K562 (cell line): ENCODE measurements around the gene NAIF1. TPM values are rescaled to one million over a fixed set of nuclear protein-coding genes. Genes with fewer than 3 reads are reported as not detected.
A peak's percentile ranks its signal among the peaks of the same experiment; 100 is the strongest.

Experiments used
- CGGBP1 ChIP-seq: fragments of 250-450 bp; sonication (Bioruptor Pico); IDR thresholded peaks from 2 replicates; pipeline ENCODE4 v1.9.0; 2021; ENCODE audit warnings: mild to moderate bottlenecking
- CHAMP1 ChIP-seq: fragments of 450-650 bp; IDR thresholded peaks from 2 replicates; pipeline ENCODE4 v1.6.1; 2016; ENCODE audit warnings: mild to moderate bottlenecking
- HMGN3 ChIP-seq: IDR thresholded peaks from 2 replicates; pipeline ENCODE4 v1.6.1; 2011; ENCODE audit warnings: borderline replicate concordance, low read depth, mild to moderate bottlenecking, mixed read lengths, low read length; ENCODE audit not compliant: insufficient read length; ENCODE audit errors: extremely low read depth
- ID3 ChIP-seq, 2 experiments: fragments of 250-450 bp in 1 of 2; fragments of 450-650 bp in 1 of 2; sonication (Bioruptor Pico) in 1 of 2; IDR thresholded peaks; 2 replicates each; pipeline versions ENCODE4 v1.6.1 to v1.8.0; 2016 to 2021; ENCODE audit warnings: mild to moderate bottlenecking in 2 of 2, moderate library complexity in 2 of 2, missing compliant biosample characterization in 1 of 2, missing genetic modification characterization in 1 of 2
- JUN ChIP-seq, 2 experiments: sonication (generic) in 1 of 2; formaldehyde crosslinking in 1 of 2; IDR thresholded peaks; 2 replicates each; pipeline versions ENCODE4 v1.6.1 to v1.8.0; 2012 to 2022; ENCODE audit warnings: borderline replicate concordance in 2 of 2, mild to moderate bottlenecking in 2 of 2, improper control_type of control experiment in 1 of 2, low read depth in 1 of 2, low read length in 1 of 2, missing genetic modification reagents in 1 of 2
- MCM3 ChIP-seq: fragments of 450-650 bp; IDR thresholded peaks from 2 replicates; pipeline ENCODE4 v1.6.1; 2016
- POLR2A ChIP-seq: fragments of 450-650 bp; conservative IDR thresholded peaks from 2 replicates; pipeline ENCODE4 v1.6.1; 2016
- SAFB ChIP-seq: fragments of 200-400 bp; formaldehyde crosslinking; IDR thresholded peaks from 2 replicates; pipeline ENCODE4 v1.6.1; 2017; ENCODE audit warnings: low read depth, low read length, borderline replicate concordance
- SMC3 ChIP-seq: conservative IDR thresholded peaks from 2 replicates; pipeline ENCODE4 v1.6.1; 2011; ENCODE audit warnings: low read depth, low read length, improper control_type of control experiment; ENCODE audit not compliant: insufficient read depth
- TRIM24 ChIP-seq, 2 experiments: fragments of 450-650 bp; IDR thresholded peaks; 2 replicates each; pipeline ENCODE4 v1.6.1; 2016
- U2AF1 ChIP-seq: fragments of 200-400 bp; formaldehyde crosslinking; optimal IDR thresholded peaks from 2 replicates; pipeline ENCODE3; 2017; ENCODE audit warnings: mild to moderate bottlenecking, low read depth, low read length, moderate library complexity
- ZBTB7A ChIP-seq: IDR thresholded peaks from 2 replicates; pipeline ENCODE4 v1.6.1; 2011; ENCODE audit warnings: low read depth, mild to moderate bottlenecking, low read length, moderate library complexity, borderline replicate concordance; ENCODE audit not compliant: control insufficient read depth
- ZFPM2 ChIP-seq: fragments of 250-450 bp; sonication (Bioruptor Pico); IDR thresholded peaks from 2 replicates; pipeline ENCODE4 v1.5.1; 2022; ENCODE audit warnings: mild to moderate bottlenecking
- ZNF395 ChIP-seq: fragments of 200-800 bp; sonication (Bioruptor generic); IDR thresholded peaks from 2 replicates; pipeline ENCODE4 v1.6.1; 2017; ENCODE audit warnings: missing genetic modification characterization, missing compliant biosample characterization
- ZNF668 ChIP-seq: fragments of 250-450 bp; sonication (Bioruptor Pico); IDR thresholded peaks from 2 replicates; pipeline ENCODE4 v1.8.0; 2022; ENCODE audit warnings: mild to moderate bottlenecking, inconsistent platforms
- ZNF695 ChIP-seq: fragments of 450-650 bp; formaldehyde crosslinking; IDR thresholded peaks from 2 replicates; pipeline ENCODE4 v1.4.0; 2020; ENCODE audit warnings: mild to moderate bottlenecking, moderate library complexity
- ZNF766 ChIP-seq: fragments of 200-800 bp; sonication (Bioruptor generic); conservative IDR thresholded peaks from 2 replicates; pipeline ENCODE4 v1.6.1; 2016; ENCODE audit warnings: missing genetic modification characterization, missing compliant biosample characterization
- polyA plus RNA-seq, 8 experiments: library from polyadenylated mRNA; depleted of rRNA in 4 of 8; stranded (reverse) in 5 of 8; unstranded in 3 of 8; fragments of >200 nt; fragmentation: Nextera tagmentation in 2 of 8; fragmentation: Illumina TruSeq in 1 of 8; extraction: Ambion mirVana in 2 of 8; extraction: Trizol in 1 of 8; gene quantifications; 2 replicates each; pipeline versions ENCODE4 v1.2.1 to v1.2.3, GENCODE V29; 2011 to 2014; ENCODE audit warnings: inconsistent platforms in 1 of 8, missing spikeins in 1 of 8
- total RNA-seq, 7 experiments: library from RNA; depleted of rRNA in 6 of 7; stranded (reverse); fragments of >200 nt in 6 of 7; fragmentation: Illumina TruSeq in 2 of 7; extraction: Trizol in 2 of 7; gene quantifications; 2 replicates each; pipeline versions ENCODE4 v1.2.1 to v1.2.3, GENCODE V29; 2011 to 2021; ENCODE audit warnings: low replicate concordance in 1 of 7

NAIF1 gene
- total and polyA plus RNA-seq, 9 of the 15 experiments (the other 6 are each of a cell fraction or from before 2014, with no cell fraction given) = 4.8 to 26.6 (median 17.2) TPM

DNA sequence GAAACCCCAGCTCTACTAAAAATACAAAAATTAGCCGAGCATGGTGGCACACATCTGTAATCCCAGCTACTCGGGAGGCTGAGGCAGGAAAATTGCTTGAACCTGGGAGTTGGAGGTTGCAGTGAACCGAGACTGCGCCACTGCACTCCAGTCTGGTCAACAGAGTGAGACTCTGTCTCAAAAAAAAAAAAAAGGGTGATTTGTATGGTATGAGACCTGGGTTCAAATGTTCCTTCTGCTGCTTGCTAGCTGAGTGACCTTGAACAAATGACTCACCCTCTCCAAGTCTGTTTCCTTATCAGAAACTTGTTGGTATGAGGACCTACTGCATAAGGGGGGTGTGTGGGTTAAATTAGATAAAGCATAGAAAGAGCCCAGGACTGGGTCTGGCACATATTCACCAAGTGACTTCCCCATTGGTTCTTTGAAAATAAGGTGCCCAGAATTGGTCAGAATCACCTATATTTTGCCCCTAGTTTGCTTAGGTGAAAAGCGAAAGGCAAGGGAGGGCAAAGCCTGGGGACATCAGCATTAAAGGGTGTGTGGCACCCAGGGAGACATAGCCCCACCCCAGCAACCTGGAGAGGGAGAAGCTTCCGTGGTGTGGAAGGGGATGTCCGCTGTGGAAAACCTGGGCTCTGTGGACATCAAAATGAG is 10.9 kb upstream of the NAIF1 start (continued):
- TF ChIP-seq CHAMP1 (no peak), ZBTB7A (no peak), ZNF395 (CRISPR knock-in tag) (no peak), SMC3 (no peak), CGGBP1 (CRISPR knock-in tag) (0 out of 2 replicates have a peak, but pooled peaks have one; percentile 41), ZFPM2 (CRISPR knock-in tag) (no peak), HMGN3 (no peak), TRIM24 (IDR thresholded peaks at IDR 0.05) (no peak), POLR2A (no peak), JUN (IDR thresholded peaks at IDR 0.05; ENCODE audit: borderline replicate concordance, low read depth, low read length) (peak; percentile 88), JUN (CRISPR knock-in tag; IDR thresholded peaks at IDR 0.05; ENCODE audit: borderline replicate concordance) (no peak), SAFB (no peak), ZNF766 (no peak), U2AF1 (no peak), ZNF695 (no peak), ID3 (CRISPR knock-in tag; IDR thresholded peaks at IDR 0.05) (no peak), ID3 (tag; IDR thresholded peaks at IDR 0.05) (peak; percentile 60; the same call in 1 of the 2 replicates), MCM3 (no peak), ZNF668 (CRISPR knock-in tag) (no peak)
